HEK293 (cell line): Measurements from ENCODE around the gene STAT3.

Source experiments
- BCL11A ChIP-seq: fragments of 450-650 bp; formaldehyde crosslinking; IDR thresholded peaks from 2 replicates; pipeline ENCODE4 v1.5.1; 2016; ENCODE audit warnings: low read depth, missing biosample characterization, missing genetic modification characterization
- GLIS2 ChIP-seq: fragments of 450-650 bp; formaldehyde crosslinking; IDR thresholded peaks from 2 replicates; pipeline ENCODE4 v1.5.1; 2016; ENCODE audit warnings: missing biosample characterization, missing genetic modification characterization
- IKZF3 ChIP-seq: fragments of 450-650 bp; IDR thresholded peaks from 2 replicates; pipeline ENCODE4 v1.5.0; 2018; ENCODE audit warnings: missing biosample characterization, mild to moderate bottlenecking, missing genetic modification characterization, moderate library complexity
- KLF17 ChIP-seq: fragments of 450-650 bp; formaldehyde crosslinking; IDR thresholded peaks from 2 replicates; pipeline ENCODE4 v1.5.1; 2016; ENCODE audit warnings: missing biosample characterization, missing genetic modification characterization
- MYNN ChIP-seq: fragments of 450-650 bp; formaldehyde crosslinking; IDR thresholded peaks from 2 replicates; pipeline ENCODE4 v1.5.1; 2016; ENCODE audit warnings: missing biosample characterization, missing genetic modification characterization, borderline replicate concordance
- OSR2 ChIP-seq: fragments of 450-650 bp; formaldehyde crosslinking; IDR thresholded peaks from 2 replicates; pipeline ENCODE4 v1.5.1; 2016; ENCODE audit warnings: missing biosample characterization, missing genetic modification characterization
- PRDM10 ChIP-seq: fragments of 450-650 bp; formaldehyde crosslinking; IDR thresholded peaks from 2 replicates; pipeline ENCODE4 v1.5.1; 2016; ENCODE audit warnings: missing biosample characterization, missing genetic modification characterization
- SALL2 ChIP-seq: fragments of 450-650 bp; formaldehyde crosslinking; IDR thresholded peaks from 2 replicates; pipeline ENCODE4 v1.5.0; 2017; ENCODE audit warnings: missing biosample characterization, mild to moderate bottlenecking, missing genetic modification characterization, borderline replicate concordance
- SCRT1 ChIP-seq: fragments of 450-650 bp; formaldehyde crosslinking; IDR thresholded peaks from 2 replicates; pipeline ENCODE4 v1.5.1; 2016; ENCODE audit warnings: missing biosample characterization, missing genetic modification characterization, borderline replicate concordance
- SP3 ChIP-seq: fragments of 450-650 bp; formaldehyde crosslinking; IDR thresholded peaks from 2 replicates; pipeline ENCODE4 v1.5.1; 2016; ENCODE audit warnings: missing biosample characterization, missing genetic modification characterization
- TSHZ1 ChIP-seq: fragments of 450-650 bp; formaldehyde crosslinking; IDR thresholded peaks from 2 replicates; pipeline ENCODE4 v1.5.1; 2016; ENCODE audit warnings: missing biosample characterization, missing genetic modification characterization, borderline replicate concordance
- ZFP37 ChIP-seq: fragments of 450-650 bp; formaldehyde crosslinking; IDR thresholded peaks from 2 replicates; pipeline ENCODE4 v1.5.1; 2016; ENCODE audit warnings: missing biosample characterization, missing genetic modification characterization
- ZFP41 ChIP-seq: fragments of 450-650 bp; formaldehyde crosslinking; IDR thresholded peaks from 2 replicates; pipeline ENCODE4 v1.5.1; 2016; ENCODE audit warnings: missing biosample characterization, missing genetic modification characterization, borderline replicate concordance
- ZNF10 ChIP-seq: fragments of 450-650 bp; formaldehyde crosslinking; IDR thresholded peaks from 2 replicates; pipeline ENCODE4 v1.5.1; 2017; ENCODE audit warnings: missing biosample characterization, missing genetic modification characterization
- ZNF132 ChIP-seq: fragments of 450-650 bp; formaldehyde crosslinking; IDR thresholded peaks from 2 replicates; pipeline ENCODE4 v1.5.1; 2017; ENCODE audit warnings: missing biosample characterization, missing genetic modification characterization, borderline replicate concordance
- ZNF138 ChIP-seq: fragments of 450-650 bp; formaldehyde crosslinking; IDR thresholded peaks from 2 replicates; pipeline ENCODE4 v1.5.1; 2016; ENCODE audit warnings: missing biosample characterization, missing genetic modification characterization, borderline replicate concordance
- ZNF292 ChIP-seq: fragments of 450-650 bp; formaldehyde crosslinking; IDR thresholded peaks from 2 replicates; pipeline ENCODE4 v1.5.1; 2016; ENCODE audit warnings: low read depth, missing biosample characterization, missing genetic modification characterization, borderline replicate concordance
- ZNF335 ChIP-seq: fragments of 450-650 bp; formaldehyde crosslinking; conservative IDR thresholded peaks from 2 replicates; pipeline ENCODE4 v1.5.1; 2016; ENCODE audit warnings: missing biosample characterization, missing genetic modification characterization
- ZNF354C ChIP-seq: fragments of 450-650 bp; formaldehyde crosslinking; IDR thresholded peaks from 2 replicates; pipeline ENCODE4 v1.5.1; 2016; ENCODE audit warnings: missing biosample characterization, missing genetic modification characterization, low read depth, borderline replicate concordance
- ZNF37A ChIP-seq: fragments of 450-650 bp; IDR thresholded peaks from 2 replicates; pipeline ENCODE4 v1.5.1; 2018; ENCODE audit warnings: missing biosample characterization, missing genetic modification characterization
- ZNF391 ChIP-seq: fragments of 450-650 bp; formaldehyde crosslinking; IDR thresholded peaks from 2 replicates; pipeline ENCODE4 v1.5.1; 2016; ENCODE audit warnings: low read depth, missing biosample characterization, missing genetic modification characterization, borderline replicate concordance
- ZNF513 ChIP-seq: fragments of 450-650 bp; IDR thresholded peaks from 2 replicates; pipeline ENCODE4 v1.5.1; 2018; ENCODE audit warnings: missing biosample characterization, missing genetic modification characterization
- ZNF514 ChIP-seq: fragments of 450-650 bp; formaldehyde crosslinking; IDR thresholded peaks from 2 replicates; pipeline ENCODE4 v1.5.1; 2016; ENCODE audit warnings: missing biosample characterization, missing genetic modification characterization
- ZNF521 ChIP-seq: fragments of 450-650 bp; formaldehyde crosslinking; IDR thresholded peaks from 2 replicates; pipeline ENCODE4 v1.5.1; 2017; ENCODE audit warnings: missing biosample characterization, mild to moderate bottlenecking, missing genetic modification characterization
- ZNF555 ChIP-seq: fragments of 450-650 bp; formaldehyde crosslinking; conservative IDR thresholded peaks from 2 replicates; pipeline ENCODE4 v1.5.1; 2017; ENCODE audit warnings: missing biosample characterization, mild to moderate bottlenecking, missing genetic modification characterization, inconsistent platforms
- ZNF692 ChIP-seq: fragments of 450-650 bp; formaldehyde crosslinking; IDR thresholded peaks from 2 replicates; pipeline ENCODE4 v1.5.1; 2016; ENCODE audit warnings: missing biosample characterization, missing genetic modification characterization
- ZNF792 ChIP-seq: fragments of 450-650 bp; formaldehyde crosslinking; IDR thresholded peaks from 2 replicates; pipeline ENCODE4 v1.5.1; 2016; ENCODE audit warnings: missing biosample characterization, missing genetic modification characterization
- ZNF830 ChIP-seq: fragments of 450-650 bp; IDR thresholded peaks from 2 replicates; pipeline ENCODE4 v1.5.0; 2018; ENCODE audit warnings: missing biosample characterization, missing genetic modification characterization, low read depth, mild to moderate bottlenecking, moderate library complexity

Gene STAT3

GRCh38 chr17:42322382-42323267, 65.6 kb downstream of the STAT3 start (continued):
- TF ChIP-seq PRDM10 (tag by site-specific recombination), result peak; percentile 37; the same call in 1 of the 2 replicates
- TF ChIP-seq ZNF692, result no peak
- no peak for TF ChIP-seq ZNF555 (tag by site-specific recombination)
- peak; percentile 59 for TF ChIP-seq GLIS2
- no peak for TF ChIP-seq BCL11A
- no peak for TF ChIP-seq ZNF521 (tag by site-specific recombination)
- TF ChIP-seq ZNF132 (tag by site-specific recombination), result no peak
- TF ChIP-seq SP3 (tag by site-specific recombination), result 0 out of 2 replicates have a peak, but pooled peaks have one; percentile 19
- TF ChIP-seq KLF17 (tag by site-specific recombination), result peak; percentile 64
- no peak for TF ChIP-seq ZNF138 (tag by site-specific recombination)
- TF ChIP-seq ZNF514 (tag by site-specific recombination), result no peak
- TF ChIP-seq ZNF354C (tag by site-specific recombination), result no peak
- TF ChIP-seq ZNF10 (tag by site-specific recombination), result 0 out of 2 replicates have a peak, but pooled peaks have one; percentile 48
- 0 out of 2 replicates have a peak, but pooled peaks have one; percentile 12 for TF ChIP-seq SCRT1
- TF ChIP-seq ZNF830 (tag by site-specific recombination), result no peak
- no peak for TF ChIP-seq ZNF335 (tag by site-specific recombination)
- TF ChIP-seq OSR2 (tag by site-specific recombination), result no peak
- TF ChIP-seq ZNF792 (tag by site-specific recombination), result no peak
- TF ChIP-seq ZNF391 (tag by site-specific recombination), result no peak
- no peak for TF ChIP-seq ZNF37A (tag by site-specific recombination)
- TF ChIP-seq ZFP37, result peak; percentile 38; the same call in 1 of the 2 replicates
- no peak for TF ChIP-seq ZFP41 (tag by site-specific recombination)
- TF ChIP-seq TSHZ1 (tag by site-specific recombination), result no peak
- no peak for TF ChIP-seq MYNN
- TF ChIP-seq SALL2 (tag by site-specific recombination), result no peak
- no peak for TF ChIP-seq IKZF3 (tag by site-specific recombination)
- TF ChIP-seq ZNF292 (tag by site-specific recombination), result no peak
- no peak for TF ChIP-seq ZNF513 (tag by site-specific recombination)
